SU-DHL-6 (cell line): ENCODE data around the gene PTH2.

ENCODE experiments used
- H2AFZ ChIP-seq: fragments of 200-600 bp; sonication (generic); 2 replicates; pipeline ENCODE4 v1.6.1; 2014; ENCODE audit warnings: low read depth, mild to moderate bottlenecking, moderate library complexity, mixed read lengths, antibody characterized with exemption, low read length; ENCODE audit not compliant: severe bottlenecking
- H3F3A ChIP-seq: fragments of 200-600 bp; shearing (Covaris generic); 2 replicates; pipeline ENCODE4 v1.6.0; 2016; ENCODE audit warnings: antibody characterized with exemption, mild to moderate bottlenecking; ENCODE audit not compliant: insufficient read depth
- H3K27ac ChIP-seq: fragments of 200-600 bp; sonication (generic); 2 replicates; pipeline ENCODE4 v1.5.1; 2016; ENCODE audit warnings: low read depth, mild to moderate bottlenecking, low read length, moderate library complexity, mixed read lengths
- H3K27me3 ChIP-seq: fragments of 200-600 bp; sonication (generic), shearing (Covaris generic); 2 replicates; pipeline ENCODE4 v1.6.0; 2014; ENCODE audit warnings: mild to moderate bottlenecking, low read length
- H3K36me3 ChIP-seq: fragments of 200-600 bp; sonication (generic); 2 replicates; pipeline ENCODE4 v1.6.1; 2014; ENCODE audit warnings: mild to moderate bottlenecking, low read length, mixed read lengths
- H3K4me2 ChIP-seq: fragments of 300-600, 200-600 bp; shearing (Covaris generic), sonication (generic); 2 replicates; pipeline ENCODE4 v1.6.0; 2014; ENCODE audit warnings: low read length, low read depth, mild to moderate bottlenecking; ENCODE audit not compliant: poor library complexity, severe bottlenecking
- H3K4me3 ChIP-seq: fragments of 200-600 bp; sonication (generic); 2 replicates; pipeline ENCODE4 v1.5.1; 2014; ENCODE audit warnings: antibody characterized with exemption, low read length, mild to moderate bottlenecking, mixed read lengths; ENCODE audit not compliant: insufficient read depth, poor library complexity, severe bottlenecking
- H3K79me2 ChIP-seq: fragments of 200-600 bp; sonication (generic); 2 replicates; pipeline ENCODE4 v1.6.1; 2014; ENCODE audit warnings: mild to moderate bottlenecking, low read length, moderate library complexity; ENCODE audit not compliant: insufficient read depth
- H3K9ac ChIP-seq: fragments of 200-600 bp; sonication (generic); 2 replicates; pipeline ENCODE4 v1.7.0; 2014; ENCODE audit warnings: mild to moderate bottlenecking, low read length
- H3K9me2 ChIP-seq: fragments of 200-600 bp; sonication (generic); replicated peaks from 2 replicates; pipeline ENCODE4 v1.6.1; 2014; ENCODE audit warnings: low read length; ENCODE audit not compliant: insufficient read depth
- H3K9me3 ChIP-seq: fragments of 200-600 bp; sonication (generic); 2 replicates; pipeline ENCODE4 v1.6.1; 2014; ENCODE audit warnings: low read length, mixed read lengths; ENCODE audit not compliant: insufficient read depth
- H4K20me1 ChIP-seq: fragments of 200-600 bp; sonication (generic); 2 replicates; pipeline ENCODE4 v1.6.1; 2014; ENCODE audit warnings: low read depth, mild to moderate bottlenecking, antibody characterized with exemption, low read length, moderate library complexity, mixed read lengths
- CTCF ChIP-seq: fragments of 200-600 bp; sonication (generic); IDR thresholded peaks from one replicate; pipeline ENCODE4 v1.5.1; 2017; ENCODE audit warnings: antibody characterized with exemption, mild to moderate bottlenecking, low read length, moderate library complexity; ENCODE audit not compliant: insufficient read depth, poor library complexity, severe bottlenecking
- EZH2phosphoT487 ChIP-seq: fragments of 200-600 bp; sonication (generic), shearing (Covaris generic); conservative IDR thresholded peaks from 2 replicates; pipeline ENCODE4 v1.6.1; 2018; ENCODE audit warnings: mild to moderate bottlenecking, antibody characterized with exemption, low read length, moderate library complexity, mixed read lengths

The PTH2 gene

GRCh38 chr19:49390131-49390928 lies 32.9 kb downstream of the PTH2 start:
- H3K4me3 ChIP-seq, result no peak overlapping the region
- no peaks in the 10 kb centered on the region for H3K36me3 ChIP-seq
- H3K9me2 ChIP-seq, result no peaks in the 10 kb centered on the region
- no peaks in the 10 kb centered on the region for H3K9me3 ChIP-seq
- H3F3A ChIP-seq, result peaks cover 4% of the 10 kb centered on the region; the same call in 1 of the 2 replicates
- H2AFZ ChIP-seq, result no peak overlapping the region
- TF ChIP-seq CTCF (no peak), EZH2phosphoT487 (no peak)
- no peaks in the 10 kb centered on the region for H4K20me1 ChIP-seq
- H3K9ac ChIP-seq, result no peak overlapping the region
- H3K27ac ChIP-seq, result no peak overlapping the region
- no peaks in the 10 kb centered on the region for H3K79me2 ChIP-seq
- H3K27me3 ChIP-seq, result no peaks in the 10 kb centered on the region
- no peak overlapping the region for H3K4me2 ChIP-seq

GRCh38 chr19:49389406-49389805 lies 33.8 kb downstream of the PTH2 start:
- Histone ChIP-seq H3K9me2 (no peaks in the 10 kb centered on the region), H3K27ac (no peak overlapping the region), H3F3A (peaks cover 4% of the 10 kb centered on the region; the same call in 1 of the 2 replicates), H3K79me2 (no peaks in the 10 kb centered on the region), H3K4me2 (no peak overlapping the region), H2AFZ (no peak overlapping the region), H3K27me3 (no peaks in the 10 kb centered on the region), H3K9ac (no peak overlapping the region), H3K4me3 (no peak overlapping the region), H3K36me3 (no peaks in the 10 kb centered on the region), H3K9me3 (no peaks in the 10 kb centered on the region), H4K20me1 (no peaks in the 10 kb centered on the region)
- TF ChIP-seq EZH2phosphoT487, result no peak
- TF ChIP-seq CTCF, result no peak

- H3K9me2 ChIP-seq, result no peaks in the 10 kb centered on the region
- H3K27me3 ChIP-seq, result no peaks in the 10 kb centered on the region
- H3K9me3 ChIP-seq, result no peaks in the 10 kb centered on the region
- peaks cover 4% of the 10 kb centered on the region; the same call in 1 of the 2 replicates for H3F3A ChIP-seq
- H4K20me1 ChIP-seq, result no peaks in the 10 kb centered on the region
- no peak within 1 kb of the TSS for H2AFZ ChIP-seq
- no peak within 1 kb of the TSS for H3K9ac ChIP-seq
- H3K4me2 ChIP-seq, result no peak within 1 kb of the TSS
- H3K4me3 ChIP-seq, result no peak within 1 kb of the TSS
- no peak for TF ChIP-seq EZH2phosphoT487
- no peak for TF ChIP-seq CTCF
- H3K27ac ChIP-seq, result no peak within 1 kb of the TSS
- no peaks in the 10 kb centered on the region for H3K79me2 ChIP-seq
- H3K36me3 ChIP-seq, result no peaks in the 10 kb centered on the region
Measured at GRCh38 chr19:49387936-49388372, 35.3 kb downstream of the PTH2 start, which contains the start of gene KASH5. KASH5 (plus strand) TSS chr19:49388249; CDS start chr19:49390884, 2,635 bp downstream.
